CD4-positive, alpha-beta T cell treated with Interferon gamma for 1 hour (primary cell): ENCODE data around the gene LDB3.
"Not testable (repeated sequence)": the region's sequence is repeated elsewhere in the genome, so short reads cannot be mapped to it uniquely, and the experiment has no call there.

Experiments
- DNase-seq: peaks from one replicate; pipeline ENCODE4 v3.0.0-alpha.2; 2020

LDB3 gene

GRCh38 chr10:86668297-86669165, at the start of gene LDB3:
Gene LDB3 (plus strand): TSS chr10:86668511. CDS start chr10:86668692, 181 bp downstream.
- no peak for DNase-seq

- no peak for DNase-seq
Observed at GRCh38 chr10:86628311-86628710, 40.0 kb upstream of the LDB3 start.

GRCh38 chr10:86630079-86630478, 38.2 kb upstream of the LDB3 start:
- DNase-seq, result no peak

- DNase-seq, result no peak
Observed at GRCh38 chr10:86632009-86632800, 36.1 kb upstream of the LDB3 start.

- no peak for DNase-seq
Observed at GRCh38 chr10:86632951-86633350, 35.4 kb upstream of the LDB3 start.

- no peak for DNase-seq
Observed at GRCh38 chr10:86635402-86635801, 32.9 kb upstream of the LDB3 start.

GRCh38 chr10:86636311-86636710, 32.0 kb upstream of the LDB3 start:
- no peak for DNase-seq

- no peak for DNase-seq
Observed at GRCh38 chr10:86642021-86642420, 26.3 kb upstream of the LDB3 start.

- DNase-seq, result no peak
Observed at GRCh38 chr10:86642499-86642898, 25.8 kb upstream of the LDB3 start.

GRCh38 chr10:86644152-86644793, 24.0 kb upstream of the LDB3 start:
- no peak for DNase-seq

- no peak for DNase-seq
Observed at GRCh38 chr10:86644794-86645445, 23.4 kb upstream of the LDB3 start.

- DNase-seq, result not testable (repeated sequence)
Observed at GRCh38 chr10:86645621-86646165, 22.6 kb upstream of the LDB3 start.

- no peak for DNase-seq
Observed at GRCh38 chr10:86646532-86646931, 21.8 kb upstream of the LDB3 start.

GRCh38 chr10:86646933-86647332, 21.4 kb upstream of the LDB3 start:
- no peak for DNase-seq

GRCh38 chr10:86647773-86648703, 20.3 kb upstream of the LDB3 start:
- DNase-seq, result no peak

- DNase-seq, result no peak
Observed at GRCh38 chr10:86648704-86649427, 19.4 kb upstream of the LDB3 start.

GRCh38 chr10:86649471-86650150, 18.7 kb upstream of the LDB3 start:
- no peak for DNase-seq

GRCh38 chr10:86650151-86650550, 18.2 kb upstream of the LDB3 start:
- DNase-seq, result no peak

- no peak for DNase-seq
Observed at GRCh38 chr10:86651021-86651471, 17.3 kb upstream of the LDB3 start.
